Choroid plexus epithelial cell (primary cell): ENCODE measurements around the gene MLXIP.

Experiments
- DNase-seq: peaks from one replicate; pipeline ENCODE4 v3.0.0-alpha.2; 2010; ENCODE audit warnings: low read depth
- H3K4me3 ChIP-seq: 2 replicates; pipeline ENCODE4 v1.5.1; 2011; ENCODE audit warnings: low read depth, mild to moderate bottlenecking, control low read depth, low read length, moderate library complexity
- CTCF ChIP-seq: conservative IDR thresholded peaks from 2 replicates; pipeline ENCODE4 v1.5.1; 2011; ENCODE audit warnings: low read depth, mild to moderate bottlenecking, control low read depth, inconsistent platforms, low read length, moderate library complexity

Gene MLXIP

GRCh38 chr12:122123051-122123760 lies 44.6 kb downstream of the MLXIP start:
- H3K4me3 ChIP-seq: peak overlapping the region; percentile 7
- DNase-seq: peak; percentile 80
- TF ChIP-seq CTCF: peak; percentile 82

GRCh38 chr12:122123761-122124145 lies 45.2 kb downstream of the MLXIP start:
- DNase-seq: no peak
- no peak for TF ChIP-seq CTCF
- no peak overlapping the region for H3K4me3 ChIP-seq

- H3K4me3 ChIP-seq: no peak overlapping the region
- no peak for DNase-seq
- TF ChIP-seq CTCF: no peak
These were observed 45.8 kb downstream of the MLXIP start for GRCh38 chr12:122124370-122124769.

GRCh38 chr12:122125452-122126341 lies 47.1 kb downstream of the MLXIP start:
- no peak for TF ChIP-seq CTCF
- H3K4me3 ChIP-seq: no peak overlapping the region
- no peak for DNase-seq

GRCh38 chr12:122126342-122126635 lies 47.7 kb downstream of the MLXIP start:
- no peak for DNase-seq
- H3K4me3 ChIP-seq: no peak overlapping the region
- no peak for TF ChIP-seq CTCF

- DNase-seq: no peak
- no peak overlapping the region for H3K4me3 ChIP-seq
- TF ChIP-seq CTCF: no peak
These were observed 48.4 kb downstream of the MLXIP start for GRCh38 chr12:122126713-122127597.
